ENCODE data around the gene DIDO1. TPM values are rescaled to one million over a fixed set of nuclear protein-coding genes. Genes with fewer than 3 reads are reported as not detected.

Gene DIDO1
- total and polyA plus RNA-seq, 2 of the 4 experiments (the other 2 are of a cell fraction), result 21.8 to 28.1 TPM

GRCh38 chr20:62975251-62975760 lies 49.0 kb upstream of the DIDO1 start:
- Histone ChIP-seq H2BK15ac (ENCODE audit: low read depth, low read length) (no peak overlapping the region), H2AFZ (replicated peaks; ENCODE audit: low read length, poor library complexity) (no peak overlapping the region), H3K9me1 (ENCODE audit: insufficient read depth, low read length) (no peaks in the 10 kb centered on the region), H3K4ac (ENCODE audit: low read depth, low read length) (no peak overlapping the region), H3K23ac (ENCODE audit: low read depth, low read length) (no peak overlapping the region), H2BK120ac (ENCODE audit: low read depth, low read length) (no peak overlapping the region), H4K8ac (ENCODE audit: low read depth in 2 of 2, low read length in 2 of 2) (no peak overlapping the region), H3K18ac (ENCODE audit: low read depth, low read length) (no peak overlapping the region), H3K14ac (replicated peaks; ENCODE audit: low read depth, low read length) (no peak overlapping the region), H4K5ac (ENCODE audit: low read depth, low read length) (no peak overlapping the region), H2AK9ac (replicated peaks; ENCODE audit: low read depth, low read length, poor library complexity) (no peak overlapping the region), H3K9ac (ENCODE audit: low read depth, low read length) (no peak overlapping the region), H3K56ac (ENCODE audit: extremely low read depth, insufficient read depth, low read length) (no peak overlapping the region), H2BK20ac (ENCODE audit: low read depth, low read length) (no peak overlapping the region), H3K79me1 (ENCODE audit: low read depth in 1 of 2, low read length in 2 of 2) (no peaks in the 10 kb centered on the region), H4K20me1 (ENCODE audit: insufficient read depth, low read length) (no peaks in the 10 kb centered on the region), H3K27ac (ENCODE audit: insufficient read depth, low read length) (no peak overlapping the region), H3K27me3 (ENCODE audit: control insufficient read depth, insufficient read depth, low read length) (peaks cover 75% of the 10 kb centered on the region), H4K91ac (ENCODE audit: insufficient read depth, low read depth, low read length) (no peak overlapping the region), H2AK5ac (ENCODE audit: low read depth, low read length) (no peak overlapping the region), H3K4me3 (ENCODE audit: insufficient read depth, low read depth, low read length) (no peak overlapping the region), H3K9me3 (ENCODE audit: control insufficient read depth, insufficient read depth, low read length) (no peaks in the 10 kb centered on the region), H3K36me3 (ENCODE audit: control insufficient read depth, insufficient read depth, low read length) (no peaks in the 10 kb centered on the region), H3K4me2 (ENCODE audit: low read depth, low read length) (no peak overlapping the region), H3K4me1 (ENCODE audit: control insufficient read depth, insufficient read depth, low read length) (no peaks in the 10 kb centered on the region), H2BK5ac (ENCODE audit: low read depth, low read length, poor library complexity, severe bottlenecking) (no peak overlapping the region)
- no TSS peak for BruUV-seq (replicated peaks)
- in situ Hi-C loops (cut with MboI; ENCODE audit: low sequenced_read_pairs), result no loop called here
- TF ChIP-seq RAD21 (IDR thresholded peaks at IDR 0.05; ENCODE audit: low read length) (no peak), MAFK (IDR thresholded peaks at IDR 0.05; ENCODE audit: low read depth, low read length) (no peak), USF2 (IDR thresholded peaks at IDR 0.05; ENCODE audit: low read depth, low read length) (no peak), BHLHE40 (IDR thresholded peaks at IDR 0.05; ENCODE audit: low read depth, low read length) (no peak)
- WGBS, 2 experiments (ENCODE audit: extremely low coverage in 2 of 2, insufficient read length in 1 of 2), result 100% methylated on average over 2 of the region's 10 CpGs; no CpG with 5 or more reads in 1 of the 2 experiments
- ATAC-seq (ENCODE audit: low read depth) (no peak), DNase-seq (no peak)
- ChIA-PET CTCF (interaction anchor here (0.7 kb wide), 1 partner anchor 27 kb away, joined by 3 read pairs; no protein-coding TSS in a partner anchor), POLR2A (ENCODE audit: unreplicated experiment) (no interaction called here)
- intact Hi-C loops (cut with micrococcal nuclease), result no loop called here
- dilution Hi-C loops (cut with HindIII; ENCODE audit: low sequenced_read_pairs, unreplicated experiment), result no loop called here

All from IMR-90 (cell line).